CD14-positive monocyte (primary cell): Measurements from ENCODE around the gene PCDHGB4. TPM values are rescaled to one million over a fixed set of nuclear protein-coding genes. Genes with fewer than 3 reads are reported as not detected.
"Not testable (repeated sequence)": the region's sequence is repeated elsewhere in the genome, so short reads cannot be mapped to it uniquely, and the experiment has no call there.

Experiments
- DNase-seq, 3 donors: peaks; one replicate each; pipeline ENCODE4 v3.0.0-alpha.2; 2011 to 2022
- H2AFZ ChIP-seq: 2 replicates; pipeline ENCODE4 v1.6.0; 2012; ENCODE audit warnings: mild to moderate bottlenecking, low read depth, low read length, inconsistent platforms; ENCODE audit not compliant: insufficient read depth, poor library complexity, severe bottlenecking
- H3K27ac ChIP-seq, 2 donors: 1 replicate in 1 of 2; 2 replicates in 1 of 2; pipeline ENCODE4 v1.5.1; 2012 to 2013; ENCODE audit warnings: low read length in 2 of 2, control low read depth in 1 of 2, inconsistent platforms in 1 of 2, low read depth in 1 of 2, mild to moderate bottlenecking in 1 of 2
- H3K27me3 ChIP-seq, 2 donors: one replicate each; pipeline versions ENCODE4 v1.6.0 to v1.6.1; 2011 to 2013; ENCODE audit warnings: low read length in 2 of 2; ENCODE audit not compliant: control insufficient read depth in 2 of 2, insufficient read depth in 2 of 2
- H3K36me3 ChIP-seq, 2 donors: replicated peaks in 1 of 2; 1 replicate in 1 of 2; 2 replicates in 1 of 2; pipeline versions ENCODE4 v1.5.1 to v1.6.1; 2012 to 2013; ENCODE audit warnings: low read length in 2 of 2, control low read depth in 1 of 2, inconsistent platforms in 1 of 2, mild to moderate bottlenecking in 1 of 2; ENCODE audit not compliant: insufficient read depth in 2 of 2, control insufficient read depth in 1 of 2
- H3K4me1 ChIP-seq, 2 donors: 1 replicate in 1 of 2; 2 replicates in 1 of 2; pipeline versions ENCODE4 v1.5.1 to v1.6.1; 2012 to 2013; ENCODE audit warnings: low read length in 2 of 2, control low read depth in 1 of 2, inconsistent platforms in 1 of 2, mild to moderate bottlenecking in 1 of 2, moderate library complexity in 1 of 2; ENCODE audit not compliant: insufficient read depth in 2 of 2, control insufficient read depth in 1 of 2
- H3K4me2 ChIP-seq: replicated peaks from 2 replicates; pipeline ENCODE3; 2012; ENCODE audit warnings: low read length, moderate library complexity, mild to moderate bottlenecking; ENCODE audit not compliant: poor library complexity, severe bottlenecking; ENCODE audit errors: extremely low read depth
- H3K4me3 ChIP-seq, 3 experiments: fragments of 200-600 bp in 1 of 3; sonication (generic) in 1 of 3; replicated peaks in 1 of 3; 1 replicate in 2 of 3; 2 replicates in 1 of 3; pipeline ENCODE4 v1.5.1; 2011 to 2013; ENCODE audit warnings: low read length in 3 of 3, mild to moderate bottlenecking in 3 of 3, control low read depth in 2 of 3, low read depth in 2 of 3, inconsistent platforms in 1 of 3, moderate library complexity in 1 of 3
- H3K79me2 ChIP-seq: 2 replicates; pipeline ENCODE4 v1.6.0; 2012; ENCODE audit warnings: mild to moderate bottlenecking, control low read depth, inconsistent platforms, low read length, moderate library complexity; ENCODE audit not compliant: insufficient read depth
- H3K9ac ChIP-seq: 2 replicates; pipeline ENCODE4 v1.6.0; 2017; ENCODE audit warnings: low read length, mild to moderate bottlenecking; ENCODE audit not compliant: insufficient read depth, poor library complexity, severe bottlenecking
- H3K9me3 ChIP-seq, 2 donors: replicated peaks in 1 of 2; 1 replicate in 1 of 2; 2 replicates in 1 of 2; pipeline versions ENCODE4 v1.5.1 to v1.6.1; 2012 to 2013; ENCODE audit warnings: low read length in 2 of 2, control low read depth in 1 of 2; ENCODE audit not compliant: control insufficient read depth in 1 of 2, insufficient read depth in 1 of 2
- H4K20me1 ChIP-seq: 2 replicates; pipeline ENCODE4 v1.6.0; 2012; ENCODE audit warnings: mild to moderate bottlenecking, low read length, control low read depth, moderate library complexity; ENCODE audit not compliant: insufficient read depth
- H3K27ac Mint-ChIP-seq, 7 donors: one replicate each; pipeline ENCODE4 v1.8.0; 2020; ENCODE audit warnings: mild to moderate bottlenecking in 7 of 7, mixed read lengths in 7 of 7, moderate library complexity in 6 of 7, inconsistent platforms in 2 of 7
- H3K27me3 Mint-ChIP-seq, 3 donors: one replicate each; pipeline ENCODE4 v1.8.0; 2021 to 2022; ENCODE audit warnings: low read depth in 3 of 3, mild to moderate bottlenecking in 3 of 3, mixed read lengths in 3 of 3, moderate library complexity in 3 of 3, inconsistent platforms in 1 of 3
- H3K36me3 Mint-ChIP-seq, 2 donors: one replicate each; pipeline ENCODE4 v1.8.0; 2020; ENCODE audit warnings: mixed read lengths in 2 of 2, inconsistent platforms in 1 of 2, mild to moderate bottlenecking in 1 of 2
- H3K4me1 Mint-ChIP-seq: one replicate; pipeline ENCODE4 v1.8.0; 2020; ENCODE audit warnings: mild to moderate bottlenecking, mixed read lengths
- H3K4me3 Mint-ChIP-seq, 2 donors: one replicate each; pipeline ENCODE4 v1.8.0; 2020; ENCODE audit warnings: mild to moderate bottlenecking in 2 of 2, mixed read lengths in 2 of 2, moderate library complexity in 1 of 2
- H3K9me3 Mint-ChIP-seq, 7 donors: one replicate each; pipeline ENCODE4 v1.8.0; 2020 to 2022; ENCODE audit warnings: mixed read lengths in 7 of 7, mild to moderate bottlenecking in 6 of 7, moderate library complexity in 6 of 7, inconsistent platforms in 2 of 7
- CTCF ChIP-seq: fragments of 200-600 bp; IDR thresholded peaks from one replicate; pipeline ENCODE4 v1.8.0; 2022; ENCODE audit warnings: antibody characterized with exemption, mild to moderate bottlenecking
- WGBS: methylation state at CpG from one replicate; pipeline ENCODE4 v1.1.5; 2013; ENCODE audit warnings: missing lambda C conversion rate; ENCODE audit not compliant: insufficient coverage; 5-methylcytosine and 5-hydroxymethylcytosine counted together
- intact Hi-C, 2 donors: fragments of 100-400 bp; cut with micrococcal nuclease; formaldehyde crosslinking; loops; one replicate each; pipeline versions ENCODE4 v1.15.0 to v1.15.1; 2023
- polyA plus RNA-seq, 3 donors: library from polyadenylated mRNA; depleted of rRNA in 1 of 3; unstranded in 2 of 3; stranded (reverse) in 1 of 3; fragments of 300-500 nt in 2 of 3; fragments of >200 nt in 1 of 3; fragmentation: Illumina TruSeq in 2 of 3; gene quantifications; 1 replicate in 2 of 3; 2 replicates in 1 of 3; pipeline ENCODE4 v1.2.3, GENCODE V29; 2012 to 2021

The PCDHGB4 gene
- polyA plus RNA-seq, 3 donors = not detected

- H2AFZ ChIP-seq = no peak overlapping the region
- no peak overlapping the region for H3K4me2 ChIP-seq
- TF ChIP-seq CTCF = no peak
- DNase-seq = no peak
- no peaks in the 10 kb centered on the region for H4K20me1 ChIP-seq
- no peak overlapping the region for H3K9ac ChIP-seq
- H3K27me3 Mint-ChIP-seq = peaks cover 37 to 70% (median 58%) of the 10 kb centered on the region in 3 donors
- peaks cover 6 to 11% of the 10 kb centered on the region in 2 donors for H3K36me3 Mint-ChIP-seq
- H3K4me1 Mint-ChIP-seq = peaks cover 8% of the 10 kb centered on the region
- peaks cover 42 to 83% (median 73%) of the 10 kb centered on the region in 7 donors for H3K9me3 Mint-ChIP-seq
- no peaks in the 10 kb centered on the region for H3K36me3 ChIP-seq
- no peaks in the 10 kb centered on the region for H3K79me2 ChIP-seq
- intact Hi-C loops = no loop called here
- peaks cover 64 to 73% of the 10 kb centered on the region in 2 donors for H3K9me3 ChIP-seq
- H3K4me1 ChIP-seq = no peaks in the 10 kb centered on the region
- H3K4me3 Mint-ChIP-seq = peak overlapping the region in 1 of 2 donors; percentile 57
- no peak overlapping the region for H3K4me3 ChIP-seq
- peaks cover 31 to 82% of the 10 kb centered on the region in 2 donors for H3K27me3 ChIP-seq
- no peak overlapping the region for H3K27ac Mint-ChIP-seq
- no peak overlapping the region for H3K27ac ChIP-seq
- WGBS = 65% methylated on average over 11 of the region's 14 CpGs
Observed at GRCh38 chr5:141374627-141375026, 12.9 kb upstream of the PCDHGB4 start.

- H3K27ac Mint-ChIP-seq, H3K36me3 ChIP-seq, H3K9ac ChIP-seq, intact Hi-C loops, H3K27ac ChIP-seq, H3K4me2 ChIP-seq, H4K20me1 ChIP-seq, H3K4me3 ChIP-seq, H3K4me1 Mint-ChIP-seq, H2AFZ ChIP-seq, H3K4me1 ChIP-seq, DNase-seq, H3K79me2 ChIP-seq: not testable (repeated sequence)
- Mint-ChIP-seq H3K27me3 (peaks cover 34 to 67% (median 48%) of the 10 kb centered on the region in 3 donors), H3K36me3 (peaks cover 6 to 11% of the 10 kb centered on the region in 2 donors), H3K4me3 (peak overlapping the region in 1 of 2 donors; percentile 63), H3K9me3 (peaks cover 38 to 78% (median 69%) of the 10 kb centered on the region in 7 donors)
- WGBS = 49% methylated on average over 23 of the region's 48 CpGs
- Histone ChIP-seq H3K9me3 (peaks cover 57 to 67% of the 10 kb centered on the region in 2 donors), H3K27me3 (peaks cover 29 to 77% of the 10 kb centered on the region in 2 donors)
Observed at GRCh38 chr5:141375444-141376155, 11.9 kb upstream of the PCDHGB4 start.
